SU-DHL-6 (cell line): ENCODE data around the gene PARN.

Experiments used
- EZH2phosphoT487 ChIP-seq: fragments of 200-600 bp; sonication (generic), shearing (Covaris generic); conservative IDR thresholded peaks from 2 replicates; pipeline ENCODE4 v1.6.1; 2018; ENCODE audit warnings: mild to moderate bottlenecking, antibody characterized with exemption, low read length, moderate library complexity, mixed read lengths
- TF ChIP-seq, protein P1 (sequence below): fragments of 200-600 bp; sonication (generic); IDR thresholded peaks from one replicate; pipeline ENCODE4 v1.5.1; 2017; ENCODE audit warnings: antibody characterized with exemption, mild to moderate bottlenecking, low read length, moderate library complexity; ENCODE audit not compliant: insufficient read depth, poor library complexity, severe bottlenecking

DNA sequence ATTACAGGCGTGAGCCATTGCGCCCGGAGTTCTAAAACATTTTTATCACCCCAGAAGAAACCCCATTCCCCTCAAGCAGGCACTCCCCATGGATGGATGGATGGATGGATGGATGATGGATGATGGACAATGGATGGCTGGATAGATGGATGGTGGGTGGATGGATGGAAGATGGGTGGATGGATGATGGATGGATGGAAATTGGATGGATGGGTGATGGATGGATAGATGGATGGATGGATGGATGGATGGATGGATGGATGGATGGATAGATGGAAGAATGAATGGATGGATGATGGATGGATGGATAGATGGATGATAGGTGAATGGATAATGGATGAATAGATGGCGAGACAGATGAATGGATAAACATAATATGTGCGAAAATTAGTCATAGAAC lies 47.6 kb upstream of the PARN start:
- TF ChIP-seq, protein P1, sequence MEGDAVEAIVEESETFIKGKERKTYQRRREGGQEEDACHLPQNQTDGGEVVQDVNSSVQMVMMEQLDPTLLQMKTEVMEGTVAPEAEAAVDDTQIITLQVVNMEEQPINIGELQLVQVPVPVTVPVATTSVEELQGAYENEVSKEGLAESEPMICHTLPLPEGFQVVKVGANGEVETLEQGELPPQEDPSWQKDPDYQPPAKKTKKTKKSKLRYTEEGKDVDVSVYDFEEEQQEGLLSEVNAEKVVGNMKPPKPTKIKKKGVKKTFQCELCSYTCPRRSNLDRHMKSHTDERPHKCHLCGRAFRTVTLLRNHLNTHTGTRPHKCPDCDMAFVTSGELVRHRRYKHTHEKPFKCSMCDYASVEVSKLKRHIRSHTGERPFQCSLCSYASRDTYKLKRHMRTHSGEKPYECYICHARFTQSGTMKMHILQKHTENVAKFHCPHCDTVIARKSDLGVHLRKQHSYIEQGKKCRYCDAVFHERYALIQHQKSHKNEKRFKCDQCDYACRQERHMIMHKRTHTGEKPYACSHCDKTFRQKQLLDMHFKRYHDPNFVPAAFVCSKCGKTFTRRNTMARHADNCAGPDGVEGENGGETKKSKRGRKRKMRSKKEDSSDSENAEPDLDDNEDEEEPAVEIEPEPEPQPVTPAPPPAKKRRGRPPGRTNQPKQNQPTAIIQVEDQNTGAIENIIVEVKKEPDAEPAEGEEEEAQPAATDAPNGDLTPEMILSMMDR: no peak
- no peak for TF ChIP-seq EZH2phosphoT487
